Measurements from ENCODE around the gene CCR5AS.

GRCh38 chr3:46359733-46360493 lies 47.0 kb downstream of the CCR5AS start:
- no peak for TF ChIP-seq POLR2AphosphoS5 (IDR thresholded peaks at IDR 0.05; ENCODE audit: low read depth)
- no peak for TF ChIP-seq CTCF (conservative IDR thresholded peaks at IDR 0.05; ENCODE audit: low read depth in 2 of 2)
- no peak for TF ChIP-seq ETS1 (IDR thresholded peaks at IDR 0.05)
- TF ChIP-seq EZH2 (IDR thresholded peaks at IDR 0.05; ENCODE audit: low read depth, unreplicated experiment) = no peak
- TF ChIP-seq EZH2phosphoT487 (IDR thresholded peaks at IDR 0.05; ENCODE audit: unreplicated experiment) = no peak
- no peak for TF ChIP-seq ZNF331 (CRISPR knock-in tag; IDR thresholded peaks at IDR 0.05; ENCODE audit: low read depth)
- TF ChIP-seq JUNB (IDR thresholded peaks at IDR 0.05; ENCODE audit: unreplicated experiment) = no peak
- TF ChIP-seq CREB1 (CRISPR knock-in tag; IDR thresholded peaks at IDR 0.05; ENCODE audit: low read depth) = no peak
- TF ChIP-seq REST (IDR thresholded peaks at IDR 0.05; ENCODE audit: unreplicated experiment) = no peak
- TF ChIP-seq STAT1 (IDR thresholded peaks at IDR 0.05; ENCODE audit: unreplicated experiment) = no peak
- no peak for TF ChIP-seq ZNF462 (CRISPR knock-in tag; IDR thresholded peaks at IDR 0.05)
- TF ChIP-seq NANOG (IDR thresholded peaks at IDR 0.05; ENCODE audit: borderline replicate concordance) = no peak

Data from GM23338 (cell line).